K562 (cell line): Measurements from ENCODE around the gene DISC1. TPM values are rescaled to one million over a fixed set of nuclear protein-coding genes. Genes with fewer than 3 reads are reported as not detected.

ENCODE experiments used
- ATAC-seq: fragments of 200-7000 bp; cut with Tn5 transposase; 3 replicates; pipeline ENCODE4 v1.9.1; 2020; ENCODE audit warnings: moderate library complexity
- BruUV-seq: library from RNA; stranded (reverse); fragments of 400-500 nt; replicated peaks from 2 replicates; lab custom pipeline; 2021; lab: Mats Ljungman, UMichigan
- CTCF ChIA-PET: fragments of 300-600 bp; formaldehyde crosslinking; extraction: SDS; loops from one replicate; lab custom pipeline; 2021; ENCODE audit warnings: low intra/inter-chr PET ratio; lab: Yijun Ruan, JAX
- POLR2A ChIA-PET: fragments of 300-600, 350-650 bp; sonication (Branson Sonifier 250); formaldehyde crosslinking; extraction: SDS; loops from one replicate; lab custom pipeline; 2021; ENCODE audit warnings: antibody characterized with exemption, inconsistent platforms; lab: Yijun Ruan, JAX
- DNase-seq, 4 experiments: peaks; one replicate each; pipeline versions ENCODE4 v3.0.0 to v3.0.0-alpha.2; 2011 to 2018; ENCODE audit warnings: low spot score in 3 of 4, mixed read lengths in 3 of 4; ENCODE audit errors: extremely low read depth in 1 of 4
- FAIRE-seq: peaks from 2 replicates; lab custom pipeline; 2011; peaks lifted over from hg19 to GRCh38; lab: Jason Lieb, UNC
- H2AFZ ChIP-seq: 2 replicates; pipeline ENCODE4 v1.6.0; 2011; ENCODE audit warnings: low read depth, low read length, control low read depth, inconsistent platforms
- H3K27ac ChIP-seq: fragments of 200-600 bp; 3 replicates; pipeline ENCODE4 v1.8.0; 2011; ENCODE audit warnings: low read depth, mild to moderate bottlenecking, control low read depth, inconsistent platforms, low read length, moderate library complexity, mixed read lengths; ENCODE audit errors: extremely low read depth
- H3K27me3 ChIP-seq, 2 experiments: fragments of 300-600 bp in 1 of 2; 2 replicates in 1 of 2; 3 replicates in 1 of 2; pipeline versions ENCODE4 v1.6.0 to v1.8.0; 2011; ENCODE audit warnings: inconsistent platforms in 2 of 2, low read length in 2 of 2, mild to moderate bottlenecking in 1 of 2, mixed read lengths in 1 of 2, moderate library complexity in 1 of 2; ENCODE audit not compliant: control insufficient read depth in 2 of 2, insufficient read depth in 2 of 2
- H3K36me3 ChIP-seq: fragments of 300-600 bp; 3 replicates; pipeline ENCODE4 v1.8.0; 2011; ENCODE audit warnings: mild to moderate bottlenecking, low read length, inconsistent platforms; ENCODE audit not compliant: control insufficient read depth, insufficient read depth
- H3K4me1 ChIP-seq, 2 experiments: fragments of 200-600 bp in 1 of 2; replicated peaks in 1 of 2; 2 replicates in 1 of 2; 3 replicates in 1 of 2; pipeline versions ENCODE4 v1.5.1 to v1.8.0; 2011; ENCODE audit warnings: inconsistent platforms in 2 of 2, low read length in 2 of 2, mild to moderate bottlenecking in 1 of 2, mixed read lengths in 1 of 2, moderate library complexity in 1 of 2; ENCODE audit not compliant: control insufficient read depth in 2 of 2, insufficient read depth in 2 of 2
- H3K4me2 ChIP-seq: 2 replicates; pipeline ENCODE4 v1.6.1; 2011; ENCODE audit warnings: low read length, control low read depth, inconsistent platforms, mixed read lengths; ENCODE audit not compliant: insufficient read depth
- H3K4me3 ChIP-seq: fragments of 200-600 bp; sonication (generic), shearing (Covaris generic); 2 replicates; pipeline ENCODE4 v1.5.1; 2016; ENCODE audit warnings: control low read depth, inconsistent platforms
- H3K79me2 ChIP-seq: fragments of 200-600 bp; 3 replicates; pipeline ENCODE4 v1.8.0; 2011; ENCODE audit warnings: low read length, inconsistent platforms; ENCODE audit not compliant: control insufficient read depth, insufficient read depth
- H3K9ac ChIP-seq, 2 experiments: 2 replicates each; pipeline versions ENCODE4 v1.6.0 to v1.6.1; 2011; ENCODE audit warnings: low read depth in 2 of 2, low read length in 2 of 2, control low read depth in 1 of 2, inconsistent platforms in 1 of 2, mild to moderate bottlenecking in 1 of 2, mixed read lengths in 1 of 2; ENCODE audit not compliant: insufficient read depth in 1 of 2
- H3K9me1 ChIP-seq: one replicate; pipeline ENCODE4 v1.6.0; 2011; ENCODE audit warnings: inconsistent platforms, mild to moderate bottlenecking, low read length, moderate library complexity; ENCODE audit not compliant: control insufficient read depth, insufficient read depth
- H3K9me3 ChIP-seq: replicated peaks from 2 replicates; pipeline ENCODE4 v1.5.1; 2011; ENCODE audit warnings: low read depth, low read length, inconsistent platforms; ENCODE audit not compliant: control insufficient read depth, insufficient read depth
- H4K20me1 ChIP-seq: replicated peaks from 2 replicates; pipeline ENCODE4 v1.6.1; 2011; ENCODE audit warnings: low read length, inconsistent platforms, mixed read lengths; ENCODE audit not compliant: control insufficient read depth, insufficient read depth
- ATF6 ChIP-seq: sonication (generic); formaldehyde crosslinking; IDR thresholded peaks from 2 replicates; pipeline ENCODE4 v1.4.0; 2020; ENCODE audit warnings: mild to moderate bottlenecking, missing genetic modification reagents
- E2F8 ChIP-seq: fragments of 450-650 bp; IDR thresholded peaks from 2 replicates; pipeline ENCODE4 v1.7.1; 2018; ENCODE audit warnings: mild to moderate bottlenecking, low read depth; ENCODE audit not compliant: partially characterized antibody
- ILF3 ChIP-seq: fragments of 450-650 bp; IDR thresholded peaks from 2 replicates; pipeline ENCODE4 v1.6.1; 2018; ENCODE audit warnings: antibody characterized with exemption, mild to moderate bottlenecking, moderate library complexity, borderline replicate concordance
- L3MBTL2 ChIP-seq: fragments of 450-650 bp; IDR thresholded peaks from 2 replicates; pipeline ENCODE4 v1.6.1; 2016; ENCODE audit warnings: mild to moderate bottlenecking, moderate library complexity
- RHOXF2B ChIP-seq: fragments of 250-450 bp; sonication (Bioruptor Pico); conservative IDR thresholded peaks from 2 replicates; pipeline ENCODE4 v1.5.1; 2021
- SP1 ChIP-seq: sonication (generic); formaldehyde crosslinking; IDR thresholded peaks from 2 replicates; pipeline ENCODE4 v1.8.1; 2022; ENCODE audit warnings: mild to moderate bottlenecking, missing genetic modification reagents
- ZNF174 ChIP-seq: fragments of 250-450 bp; sonication (Bioruptor Pico); IDR thresholded peaks from 2 replicates; pipeline ENCODE4 v1.4.0; 2020; ENCODE audit warnings: mild to moderate bottlenecking
- WGBS: fragments of 100-300 bp; shearing (Covaris generic); methylation state at CpG from one replicate; pipeline ENCODE4 v1.1.6; 2016; ENCODE audit warnings: low coverage, mixed read lengths; ENCODE audit not compliant: insufficient coverage; ENCODE audit errors: missing lambda C conversion rate; 5-methylcytosine and 5-hydroxymethylcytosine counted together
- in situ Hi-C: fragments of 300-500 bp; cut with MboI; formaldehyde crosslinking; loops from 4 replicates; pipeline ENCODE4 v1.15.0; 2018; ENCODE audit warnings: inconsistent platforms, mixed read lengths
- intact Hi-C: fragments of 100-400 bp; cut with micrococcal nuclease; formaldehyde crosslinking; loops from 2 replicates; pipeline ENCODE4 v1.14.2; 2022
- polyA plus RNA-seq, 8 experiments: library from polyadenylated mRNA; depleted of rRNA in 4 of 8; stranded (reverse) in 5 of 8; unstranded in 3 of 8; fragments of >200 nt; fragmentation: Nextera tagmentation in 2 of 8; fragmentation: Illumina TruSeq in 1 of 8; extraction: Ambion mirVana in 2 of 8; extraction: Trizol in 1 of 8; gene quantifications; 2 replicates each; pipeline versions ENCODE4 v1.2.1 to v1.2.3, GENCODE V29; 2011 to 2014; ENCODE audit warnings: inconsistent platforms in 1 of 8, missing spikeins in 1 of 8
- total RNA-seq, 7 experiments: library from RNA; depleted of rRNA in 6 of 7; stranded (reverse); fragments of >200 nt in 6 of 7; fragmentation: Illumina TruSeq in 2 of 7; extraction: Trizol in 2 of 7; gene quantifications; 2 replicates each; pipeline versions ENCODE4 v1.2.1 to v1.2.3, GENCODE V29; 2011 to 2021; ENCODE audit warnings: low replicate concordance in 1 of 7

The DISC1 gene
- total and polyA plus RNA-seq, 9 of the 15 experiments (the other 6 are each of a cell fraction or from before 2014, with no cell fraction given): 0.01 to 0.11 (median 0.08) TPM; not detected in 1

GRCh38 chr1:231580874-231581273 is 45.7 kb upstream of the DISC1 start:
- Histone ChIP-seq H3K27me3 (no peaks in the 10 kb centered on the region), H2AFZ (no peak overlapping the region), H3K36me3 (no peaks in the 10 kb centered on the region), H3K9me1 (no peaks in the 10 kb centered on the region), H3K4me3 (no peak overlapping the region), H3K4me2 (no peak overlapping the region), H3K9ac (no peak overlapping the region), H3K4me1 (no peaks in the 10 kb centered on the region; a peak in 1 of 5 replicates), H3K79me2 (no peaks in the 10 kb centered on the region), H4K20me1 (no peaks in the 10 kb centered on the region), H3K27ac (no peak overlapping the region), H3K9me3 (no peaks in the 10 kb centered on the region)
- intact Hi-C loops (loop anchor here (5.0 kb wide), 1 partner anchor 99 kb away; no protein-coding TSS in a partner anchor), in situ Hi-C loops (no loop called here)
- FAIRE-seq: no peak
- TF ChIP-seq ATF6 (CRISPR knock-in tag): no peak
- TF ChIP-seq SP1 (CRISPR knock-in tag): no peak
- no peak for TF ChIP-seq E2F8
- no peak for TF ChIP-seq ILF3
- no peak for TF ChIP-seq L3MBTL2
- no peak for TF ChIP-seq RHOXF2B
- TF ChIP-seq ZNF174 (CRISPR knock-in tag): no peak
- ChIA-PET CTCF (no interaction called here), POLR2A (interaction anchor here (1.4 kb wide), 1 partner anchor 8 kb away, joined by 3 read pairs; no protein-coding TSS in a partner anchor)
- 70% methylated on average over 1 of the region's 1 CpG for WGBS
- ATAC-seq: no peak
- no peak for DNase-seq
- BruUV-seq: no TSS peak
